ENCODE data around the gene FERMT1. TPM values are rescaled to one million over a fixed set of nuclear protein-coding genes. Genes with fewer than 3 reads are reported as not detected.

FERMT1 gene
- total and polyA plus RNA-seq, 2 of the 4 experiments (the other 2 are of a cell fraction) = 1.8 to 2.3 TPM

DNA sequence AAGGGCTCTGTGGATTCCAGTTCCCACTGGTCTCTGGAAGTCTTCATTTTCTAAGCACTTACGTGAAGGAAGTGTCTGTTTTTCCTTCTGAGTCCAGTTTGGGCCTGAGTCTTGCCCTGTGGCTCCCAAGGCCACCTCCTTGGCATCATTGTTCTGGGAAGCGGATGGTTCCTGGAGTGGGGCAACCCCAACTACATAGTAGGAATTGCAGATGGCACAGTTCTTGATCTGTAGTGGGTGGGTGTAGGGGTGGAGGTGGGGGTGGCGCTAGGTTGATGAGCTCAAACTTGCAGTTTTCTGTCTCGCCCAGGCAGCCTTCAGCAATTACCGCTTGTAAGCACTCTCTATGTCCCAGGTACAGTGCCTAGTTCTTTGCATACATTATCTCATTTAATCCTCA lies 7.2 kb upstream of the FERMT1 start:
- no peak overlapping the region for H3K4me3 ChIP-seq (ENCODE audit: insufficient read depth, low read depth, low read length)
- no peak overlapping the region for H3K18ac ChIP-seq (ENCODE audit: low read depth, low read length)
- H2BK15ac ChIP-seq (ENCODE audit: low read depth, low read length) = no peak overlapping the region
- H3K27me3 ChIP-seq (ENCODE audit: control insufficient read depth, insufficient read depth, low read length) = peaks cover 4% of the 10 kb centered on the region; the same call in 1 of the 2 replicates
- ATAC-seq (ENCODE audit: low read depth) (no peak), DNase-seq (no peak)
- H3K4me1 ChIP-seq (ENCODE audit: control insufficient read depth, insufficient read depth, low read length) = no peaks in the 10 kb centered on the region
- ChIA-PET POLR2A (ENCODE audit: unreplicated experiment) (no interaction called here), CTCF (no interaction called here)
- no peaks in the 10 kb centered on the region for H3K9me3 ChIP-seq (ENCODE audit: control insufficient read depth, insufficient read depth, low read length)
- H4K91ac ChIP-seq (ENCODE audit: insufficient read depth, low read depth, low read length) = no peak overlapping the region
- no peak overlapping the region for H4K8ac ChIP-seq (ENCODE audit: low read depth in 2 of 2, low read length in 2 of 2)
- no peaks in the 10 kb centered on the region for H3K79me1 ChIP-seq (ENCODE audit: low read depth in 1 of 2, low read length in 2 of 2)
- no peak overlapping the region for H3K14ac ChIP-seq (replicated peaks; ENCODE audit: low read depth, low read length)
- H3K36me3 ChIP-seq (ENCODE audit: control insufficient read depth, insufficient read depth, low read length) = no peaks in the 10 kb centered on the region
- H3K9ac ChIP-seq (ENCODE audit: low read depth, low read length) = no peak overlapping the region
- TF ChIP-seq RFX5 (IDR thresholded peaks at IDR 0.05; ENCODE audit: low read depth, low read length) (no peak), POLR2A (IDR thresholded peaks at IDR 0.05; ENCODE audit: low read depth, low read length) (no peak), USF2 (IDR thresholded peaks at IDR 0.05; ENCODE audit: low read depth, low read length) (no peak), MAFK (IDR thresholded peaks at IDR 0.05; ENCODE audit: low read depth, low read length) (no peak), NFE2L2 (IDR thresholded peaks at IDR 0.05; ENCODE audit: low read depth, low read length) (no peak), BHLHE40 (IDR thresholded peaks at IDR 0.05; ENCODE audit: low read depth, low read length) (no peak), MXI1 (IDR thresholded peaks at IDR 0.05; ENCODE audit: borderline replicate concordance, low read depth, low read length) (no peak), SMC3 (IDR thresholded peaks at IDR 0.05; ENCODE audit: low read depth, low read length) (no peak)
- TF ChIP-seq, protein P1, sequence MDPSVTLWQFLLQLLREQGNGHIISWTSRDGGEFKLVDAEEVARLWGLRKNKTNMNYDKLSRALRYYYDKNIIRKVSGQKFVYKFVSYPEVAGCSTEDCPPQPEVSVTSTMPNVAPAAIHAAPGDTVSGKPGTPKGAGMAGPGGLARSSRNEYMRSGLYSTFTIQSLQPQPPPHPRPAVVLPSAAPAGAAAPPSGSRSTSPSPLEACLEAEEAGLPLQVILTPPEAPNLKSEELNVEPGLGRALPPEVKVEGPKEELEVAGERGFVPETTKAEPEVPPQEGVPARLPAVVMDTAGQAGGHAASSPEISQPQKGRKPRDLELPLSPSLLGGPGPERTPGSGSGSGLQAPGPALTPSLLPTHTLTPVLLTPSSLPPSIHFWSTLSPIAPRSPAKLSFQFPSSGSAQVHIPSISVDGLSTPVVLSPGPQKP (IDR thresholded peaks at IDR 0.05; ENCODE audit: borderline replicate concordance, low read depth, low read length) = no peak
- H3K23ac ChIP-seq (ENCODE audit: low read depth, low read length) = no peak overlapping the region
- H4K5ac ChIP-seq (ENCODE audit: low read depth, low read length) = no peak overlapping the region
- no peak overlapping the region for H2BK5ac ChIP-seq (ENCODE audit: low read depth, low read length, poor library complexity, severe bottlenecking)
- no peaks in the 10 kb centered on the region for H3K9me1 ChIP-seq (ENCODE audit: insufficient read depth, low read length)
- no peak overlapping the region for H3K4me2 ChIP-seq (ENCODE audit: low read depth, low read length)
- intact Hi-C loops (cut with micrococcal nuclease) (no loop called here), dilution Hi-C loops (cut with HindIII; ENCODE audit: low sequenced_read_pairs, unreplicated experiment) (no loop called here), in situ Hi-C loops (cut with MboI; ENCODE audit: low sequenced_read_pairs) (no loop called here)
- no peak overlapping the region for H2AK9ac ChIP-seq (replicated peaks; ENCODE audit: low read depth, low read length, poor library complexity)
- H2AFZ ChIP-seq (replicated peaks; ENCODE audit: low read length, poor library complexity) = no peak overlapping the region
- H2BK20ac ChIP-seq (ENCODE audit: low read depth, low read length) = no peak overlapping the region
- H4K20me1 ChIP-seq (ENCODE audit: insufficient read depth, low read length) = no peaks in the 10 kb centered on the region
- WGBS, 2 experiments (ENCODE audit: extremely low coverage in 2 of 2, insufficient read length in 1 of 2) = no CpG with 5 or more reads among the region's 5 CpGs
- no peak overlapping the region for H2AK5ac ChIP-seq (ENCODE audit: low read depth, low read length)
- H3K4ac ChIP-seq (ENCODE audit: low read depth, low read length) = no peak overlapping the region
- H2BK120ac ChIP-seq (ENCODE audit: low read depth, low read length) = no peak overlapping the region
- BruUV-seq (replicated peaks) = no TSS peak
- no peak overlapping the region for H3K27ac ChIP-seq (ENCODE audit: insufficient read depth, low read length)
- no peak overlapping the region for H3K56ac ChIP-seq (ENCODE audit: extremely low read depth, insufficient read depth, low read length)
